ENCODE data around the gene FAM20C. TPM values are rescaled to one million over a fixed set of nuclear protein-coding genes. Genes with fewer than 3 reads are reported as not detected.
"Not testable (repeated sequence)": the region's sequence is repeated elsewhere in the genome, so short reads cannot be mapped to it uniquely, and the experiment has no call there.

The FAM20C gene
- total RNA-seq, 2 donors from 2014 or later: 1.4 to 2.8 TPM

DNA sequence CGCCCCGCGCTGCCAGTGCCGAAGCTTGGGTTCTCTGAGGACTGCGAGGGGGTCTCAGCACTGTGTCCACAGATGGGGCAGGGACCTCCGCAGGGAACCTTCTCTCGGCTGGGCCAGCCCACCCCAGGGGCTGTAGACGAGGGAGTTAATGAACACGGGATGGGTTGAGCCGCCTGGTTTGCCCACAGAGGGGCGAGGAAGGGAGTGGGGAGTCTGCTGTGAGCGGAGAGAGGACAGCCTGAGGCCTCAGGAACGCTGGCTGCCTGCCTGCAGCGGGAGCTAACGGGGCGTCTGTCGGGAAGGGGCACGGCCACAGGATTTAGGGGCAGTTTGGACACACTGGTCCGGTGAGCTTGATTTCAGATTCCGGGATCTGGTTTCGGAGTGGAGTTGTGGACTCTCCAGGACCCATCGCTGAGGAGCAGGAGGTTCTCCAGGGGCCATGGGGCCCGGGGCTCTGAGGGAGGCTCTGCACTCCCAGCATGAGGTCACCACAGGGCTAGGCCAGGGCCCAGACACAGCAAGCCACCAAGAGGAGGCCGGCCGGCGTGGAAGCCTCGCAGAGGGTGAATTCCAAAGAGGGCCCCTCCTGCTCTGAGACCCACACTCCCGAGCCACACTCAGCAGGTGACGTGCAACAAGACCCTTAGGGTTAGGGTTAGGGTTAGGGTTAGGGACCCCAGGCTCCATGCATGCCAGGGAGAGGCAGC is 19.0 kb upstream of the FAM20C start:
- no peaks in the 10 kb centered on the region for H3K9me3 ChIP-seq (ENCODE audit: control insufficient read depth, low read length, poor library complexity, severe bottlenecking)
- ATAC-seq (no peak), DNase-seq (no peak)
- peaks cover 5% of the 10 kb centered on the region for H3K36me3 Mint-ChIP-seq (ENCODE audit: low read depth)
- no peaks in the 10 kb centered on the region for H3K4me1 Mint-ChIP-seq
- no peak overlapping the region for H3K4me3 Mint-ChIP-seq
- peaks cover 25% of the 10 kb centered on the region for H3K27me3 Mint-ChIP-seq
- no peak overlapping the region for H3K27ac Mint-ChIP-seq

DNA sequence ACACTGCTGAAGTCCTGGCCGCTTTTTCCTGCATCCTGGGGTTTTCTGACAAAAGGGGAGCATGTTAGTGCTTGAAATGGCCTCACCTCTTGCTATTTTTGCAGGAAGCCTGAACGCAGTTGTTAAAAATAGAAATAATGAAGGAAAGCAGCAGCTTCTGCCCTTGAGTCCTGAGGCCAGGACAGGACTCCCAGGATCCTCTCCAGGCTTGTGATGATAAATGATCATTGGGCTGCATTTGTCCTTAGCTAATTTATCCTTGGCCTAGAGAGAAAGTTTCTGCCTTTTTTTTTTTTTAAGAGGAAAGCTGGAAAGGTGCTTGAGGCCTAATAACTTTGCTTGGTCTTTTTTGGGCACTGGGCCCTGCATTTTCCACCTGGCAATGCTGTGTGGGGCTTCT is 17.7 kb upstream of the FAM20C start:
- Mint-ChIP-seq H3K36me3 (ENCODE audit: low read depth) (peaks cover 5% of the 10 kb centered on the region), H3K4me1 (no peaks in the 10 kb centered on the region), H3K4me3 (no peak overlapping the region), H3K27me3 (peaks cover 28% of the 10 kb centered on the region), H3K27ac (no peak overlapping the region)
- DNase-seq (no peak), ATAC-seq (no peak)
- H3K9me3 ChIP-seq (ENCODE audit: control insufficient read depth, low read length, poor library complexity, severe bottlenecking): no peaks in the 10 kb centered on the region

DNA sequence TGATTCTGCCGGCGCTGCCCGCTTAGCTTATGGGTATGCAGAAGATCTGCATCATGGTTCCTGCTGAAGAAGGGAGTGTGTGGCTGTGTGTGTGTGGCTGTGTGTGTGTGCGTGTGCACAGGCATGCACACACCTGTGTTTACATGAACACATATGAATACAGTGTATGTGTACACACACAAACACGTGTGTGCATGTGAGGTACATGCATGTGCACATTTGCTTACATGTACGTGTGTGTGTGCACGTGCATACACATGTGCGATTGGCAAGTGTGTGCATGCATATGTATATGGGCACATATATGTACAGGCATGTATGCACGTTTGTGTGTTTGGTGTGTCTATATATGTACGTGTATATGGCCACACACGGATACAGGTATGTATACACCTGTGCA is 16.4 kb upstream of the FAM20C start:
- no peaks in the 10 kb centered on the region for H3K4me1 Mint-ChIP-seq
- H3K27ac Mint-ChIP-seq: no peak overlapping the region
- no peak for ATAC-seq
- no peak for DNase-seq
- no peaks in the 10 kb centered on the region for H3K36me3 Mint-ChIP-seq (ENCODE audit: low read depth)
- peaks cover 15% of the 10 kb centered on the region for H3K27me3 Mint-ChIP-seq
- no peak overlapping the region for H3K4me3 Mint-ChIP-seq
- H3K9me3 ChIP-seq (ENCODE audit: control insufficient read depth, low read length, poor library complexity, severe bottlenecking): no peaks in the 10 kb centered on the region

DNA sequence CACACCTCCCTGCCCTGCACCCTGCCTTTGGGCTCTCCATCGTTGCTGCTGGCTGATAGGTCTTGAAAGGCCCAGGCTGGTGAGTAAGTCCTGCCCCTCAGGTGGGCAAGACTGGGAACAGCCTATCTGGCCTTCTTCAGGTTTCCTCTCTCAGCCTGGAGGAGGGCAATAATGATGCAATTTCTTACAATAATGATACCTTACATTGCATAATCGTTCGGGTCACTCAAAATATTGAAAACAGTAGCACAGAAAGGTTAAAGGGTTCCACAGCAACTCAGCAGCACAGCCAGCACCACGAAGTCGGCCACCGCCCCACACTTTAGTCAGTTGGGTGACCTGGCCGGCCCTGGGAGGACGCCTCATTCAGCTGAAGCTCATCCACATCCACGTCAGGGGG is 16.0 kb upstream of the FAM20C start:
- H3K9me3 ChIP-seq (ENCODE audit: control insufficient read depth, low read length, poor library complexity, severe bottlenecking): no peaks in the 10 kb centered on the region
- Mint-ChIP-seq H3K36me3 (ENCODE audit: low read depth) (no peaks in the 10 kb centered on the region), H3K4me1 (no peaks in the 10 kb centered on the region), H3K27me3 (peaks cover 15% of the 10 kb centered on the region), H3K4me3 (no peak overlapping the region), H3K27ac (no peak overlapping the region)
- DNase-seq (no peak), ATAC-seq (no peak)

DNA sequence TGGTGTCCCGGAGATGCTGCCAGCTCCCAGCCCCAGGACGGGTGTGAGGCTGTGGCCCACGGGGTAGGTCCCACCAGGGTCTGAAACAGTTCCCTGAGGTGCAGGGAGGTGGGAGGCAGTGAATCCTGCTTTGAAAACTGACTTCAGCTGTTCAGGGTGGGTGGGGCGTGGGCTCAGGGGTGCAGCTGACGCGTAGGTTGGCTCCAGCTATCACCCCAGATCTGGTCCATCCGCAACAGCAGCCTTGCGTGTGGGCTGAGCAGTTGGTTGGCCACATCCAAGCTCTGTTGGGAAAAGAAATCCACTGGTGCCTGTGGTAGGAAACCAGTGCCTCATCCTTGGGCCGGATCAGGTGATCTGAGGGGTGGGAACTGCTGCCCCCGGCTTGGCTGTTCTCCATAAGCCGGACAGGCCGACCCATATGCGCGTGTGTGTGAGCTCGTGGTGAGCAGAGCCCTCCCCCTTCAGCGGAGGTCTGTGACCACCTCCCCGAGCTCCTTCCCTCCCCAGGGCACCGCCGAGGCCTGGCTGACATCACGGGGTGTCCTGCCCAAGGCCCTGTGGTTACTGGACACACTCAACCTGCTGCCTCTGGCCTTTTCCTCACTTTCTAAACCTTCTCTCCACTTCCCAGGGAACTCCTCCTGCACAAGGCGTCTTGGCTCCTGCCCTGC is 15.4 kb upstream of the FAM20C start:
- H3K9me3 ChIP-seq (ENCODE audit: control insufficient read depth, low read length, poor library complexity, severe bottlenecking): no peaks in the 10 kb centered on the region
- Mint-ChIP-seq H3K4me1 (no peaks in the 10 kb centered on the region), H3K27me3 (peaks cover 12% of the 10 kb centered on the region), H3K36me3 (ENCODE audit: low read depth) (no peaks in the 10 kb centered on the region), H3K4me3 (no peak overlapping the region), H3K27ac (no peak overlapping the region)
- no peak for ATAC-seq
- DNase-seq: no peak

DNA sequence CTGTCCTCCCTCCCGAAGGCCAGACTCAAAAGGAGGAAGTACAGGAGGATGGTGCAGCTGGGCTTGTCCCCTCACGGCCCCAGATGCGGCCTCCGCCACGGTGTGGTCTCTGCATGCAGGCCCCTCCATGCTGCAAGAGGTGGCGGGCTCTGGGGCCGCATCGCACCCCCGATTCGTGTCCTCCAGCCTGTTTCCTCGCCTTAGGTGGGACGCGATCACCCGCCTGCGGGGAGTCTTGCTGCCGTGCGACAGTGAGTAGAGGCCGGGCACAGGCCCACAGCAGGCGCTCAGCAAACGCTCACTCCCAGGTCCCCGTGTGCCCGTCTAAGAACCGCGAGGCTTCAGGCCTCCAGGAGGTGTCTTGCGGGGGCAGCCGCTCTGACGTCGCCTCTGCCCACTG is 13.9 kb upstream of the FAM20C start:
- H3K4me3 Mint-ChIP-seq: no peak overlapping the region
- no peak overlapping the region for H3K27ac Mint-ChIP-seq
- no peaks in the 10 kb centered on the region for H3K9me3 ChIP-seq (ENCODE audit: control insufficient read depth, low read length, poor library complexity, severe bottlenecking)
- H3K4me1 Mint-ChIP-seq: no peaks in the 10 kb centered on the region
- peaks cover 9% of the 10 kb centered on the region for H3K27me3 Mint-ChIP-seq
- ATAC-seq: no peak
- no peak for DNase-seq
- H3K36me3 Mint-ChIP-seq (ENCODE audit: low read depth): no peaks in the 10 kb centered on the region

DNA sequence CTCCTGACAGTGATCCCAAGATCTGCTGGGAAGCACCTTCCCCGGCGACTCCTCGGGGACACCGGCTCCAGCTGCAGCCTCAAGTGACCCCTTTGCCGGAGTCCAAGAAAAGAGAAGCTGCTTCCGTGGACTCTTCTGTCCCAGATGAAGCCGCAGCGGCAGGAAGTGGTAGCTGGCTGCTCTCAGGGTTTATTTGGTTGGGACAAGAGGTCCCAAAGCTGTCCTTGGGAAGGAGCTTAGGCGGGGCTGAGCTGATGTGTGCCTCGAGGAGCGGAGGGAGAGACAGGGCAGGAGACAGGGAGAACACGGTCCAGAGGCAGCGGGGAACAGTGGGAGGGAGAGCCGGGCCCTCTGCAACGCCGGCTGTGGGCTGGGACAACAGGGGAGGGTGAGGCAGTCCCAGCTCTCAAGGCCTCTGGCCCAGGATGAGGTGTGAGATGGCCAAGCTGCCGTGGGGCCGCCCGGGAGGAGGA is 13.1 kb upstream of the FAM20C start:
- H3K4me1 Mint-ChIP-seq: no peaks in the 10 kb centered on the region
- H3K36me3 Mint-ChIP-seq (ENCODE audit: low read depth): no peaks in the 10 kb centered on the region
- no peak overlapping the region for H3K27ac Mint-ChIP-seq

DNA sequence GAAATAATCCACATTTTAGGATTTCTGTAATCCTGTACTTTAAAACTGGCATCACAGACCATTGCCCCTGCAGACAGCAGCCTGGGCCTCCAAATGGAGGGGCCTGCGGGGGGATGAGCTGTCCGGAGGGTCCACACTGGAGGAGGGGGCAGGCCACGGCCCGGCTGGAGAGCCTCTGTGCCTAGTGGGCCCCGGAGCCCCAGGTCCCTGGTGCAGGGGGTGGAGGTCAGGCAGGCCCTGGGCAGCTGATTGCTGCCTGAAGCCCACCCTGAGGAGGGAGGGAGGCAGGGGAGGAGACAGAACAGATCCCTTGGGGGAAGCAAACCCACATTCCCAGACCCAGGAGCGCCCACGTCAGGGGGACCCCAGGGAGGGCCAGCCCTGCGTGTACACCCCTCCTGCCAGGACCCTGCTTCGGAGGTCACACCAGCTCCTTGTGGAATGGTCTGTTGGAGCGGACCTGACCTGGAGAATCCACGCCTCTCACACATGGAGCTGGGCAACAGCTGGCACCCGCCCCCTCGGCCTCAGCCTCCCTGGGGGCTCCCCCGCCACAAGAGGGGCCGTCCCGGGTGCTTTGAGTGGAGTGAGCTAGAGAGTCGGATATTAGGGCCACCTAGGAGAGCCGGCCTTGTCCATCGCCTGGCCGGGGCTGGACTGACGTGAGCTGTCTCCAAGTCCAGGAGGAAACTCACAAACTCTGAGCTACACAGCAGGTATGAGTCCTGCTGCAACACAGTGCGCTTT is 12.2 kb upstream of the FAM20C start:
- Mint-ChIP-seq H3K27me3 (peaks cover 13% of the 10 kb centered on the region), H3K27ac (no peak overlapping the region), H3K4me1 (no peaks in the 10 kb centered on the region), H3K4me3 (no peak overlapping the region), H3K36me3 (ENCODE audit: low read depth) (no peaks in the 10 kb centered on the region)
- ATAC-seq (no peak), DNase-seq (no peak)
- H3K9me3 ChIP-seq (ENCODE audit: control insufficient read depth, low read length, poor library complexity, severe bottlenecking): no peaks in the 10 kb centered on the region

More for the DNA sequence above, 13.1 kb upstream of the FAM20C start:
- no peaks in the 10 kb centered on the region for H3K9me3 ChIP-seq (ENCODE audit: control insufficient read depth, low read length, poor library complexity, severe bottlenecking)
- H3K27me3 Mint-ChIP-seq: peaks cover 13% of the 10 kb centered on the region
- DNase-seq (no peak), ATAC-seq (no peak)
- H3K4me3 Mint-ChIP-seq: no peak overlapping the region

DNA sequence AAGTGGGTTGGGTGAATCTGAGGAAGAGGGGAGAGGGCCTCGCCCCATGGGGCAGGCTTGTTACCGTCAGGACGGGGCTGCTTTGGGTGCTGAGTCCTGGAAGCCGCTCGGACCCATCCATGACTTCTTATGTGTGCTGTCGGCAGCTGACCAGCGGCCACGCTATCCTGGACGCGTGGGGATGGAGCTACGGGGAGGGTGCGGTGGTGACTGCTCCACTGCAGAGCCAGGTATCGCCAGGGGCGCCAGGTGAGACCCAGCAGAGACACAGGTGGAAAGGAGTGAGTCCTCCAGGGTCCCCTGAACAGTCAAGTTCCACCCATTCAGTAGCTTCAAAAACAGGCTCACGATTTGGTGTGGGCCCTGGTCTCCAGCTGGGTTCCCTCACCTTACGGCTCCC is 10.6 kb upstream of the FAM20C start:
- no peaks in the 10 kb centered on the region for H3K9me3 ChIP-seq (ENCODE audit: control insufficient read depth, low read length, poor library complexity, severe bottlenecking)
- no peaks in the 10 kb centered on the region for H3K36me3 Mint-ChIP-seq (ENCODE audit: low read depth)
- H3K27ac Mint-ChIP-seq: no peak overlapping the region
- no peak for DNase-seq
- peaks cover 13% of the 10 kb centered on the region for H3K27me3 Mint-ChIP-seq
- no peaks in the 10 kb centered on the region for H3K4me1 Mint-ChIP-seq
- ATAC-seq: no peak
- H3K4me3 Mint-ChIP-seq: no peak overlapping the region

DNA sequence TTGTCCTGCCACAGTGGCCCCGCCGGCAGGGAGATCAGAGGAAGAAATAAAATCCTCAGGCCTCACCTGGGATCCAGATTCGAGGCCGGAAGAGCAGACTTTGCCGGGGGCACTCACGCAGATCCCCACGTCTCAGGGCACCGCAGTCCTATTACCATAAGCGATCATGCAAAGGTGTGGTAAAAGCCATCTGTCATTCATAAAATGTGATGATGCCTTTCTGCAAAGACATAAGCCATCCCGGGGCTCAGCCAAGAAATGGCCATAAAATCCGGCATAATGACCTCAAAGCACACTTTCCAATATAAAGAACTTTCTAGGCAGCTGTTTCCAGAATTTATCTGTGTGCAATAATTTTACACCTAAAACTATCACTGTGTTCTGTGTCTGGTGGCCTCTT is 9.9 kb upstream of the FAM20C start:
- not testable (repeated sequence) for H3K4me1 Mint-ChIP-seq; H3K36me3 Mint-ChIP-seq (ENCODE audit: low read depth); H3K9me3 ChIP-seq (ENCODE audit: control insufficient read depth, low read length, poor library complexity, severe bottlenecking); ATAC-seq; DNase-seq; H3K4me3 Mint-ChIP-seq; H3K27ac Mint-ChIP-seq
- H3K27me3 Mint-ChIP-seq: peaks cover 17% of the 10 kb centered on the region

DNA sequence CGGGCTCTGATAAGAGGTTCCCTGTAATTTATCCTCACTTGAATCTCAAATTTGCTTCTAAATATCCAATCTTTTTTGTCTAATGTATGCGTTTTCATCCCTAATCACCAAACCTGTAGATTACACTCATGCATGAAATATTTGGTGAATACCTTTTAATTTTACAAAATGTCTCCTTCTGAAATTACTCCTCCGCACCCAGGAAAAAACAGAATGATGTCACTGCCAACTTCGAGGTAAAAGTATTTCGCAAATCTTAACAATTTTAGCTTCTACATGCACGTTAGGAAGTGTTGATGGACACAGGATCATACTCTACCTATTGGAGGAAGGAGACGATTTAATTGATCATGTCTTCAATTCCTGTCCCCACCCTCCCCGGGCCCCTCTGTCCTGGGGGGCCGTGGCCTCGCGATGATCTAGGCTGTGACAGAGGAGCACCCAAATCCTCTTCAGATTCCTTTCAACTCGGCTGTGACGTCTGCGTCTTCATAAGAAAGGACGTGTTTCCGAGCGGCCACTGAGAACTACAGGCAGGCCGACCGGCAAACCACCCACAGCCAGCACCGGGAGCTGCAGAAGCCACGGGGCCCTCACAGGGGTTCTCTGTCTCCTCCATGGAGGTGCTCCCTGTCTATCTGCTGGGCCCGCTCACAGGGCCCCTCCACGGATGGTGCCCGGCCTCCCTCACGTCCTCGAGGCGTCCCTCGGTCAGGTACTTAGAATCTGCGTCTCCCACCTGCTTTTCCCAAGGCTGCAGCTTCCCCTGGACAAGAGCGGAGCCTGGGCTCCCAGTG is 8.7 kb upstream of the FAM20C start:
- no peak overlapping the region for H3K27ac Mint-ChIP-seq
- H3K9me3 ChIP-seq (ENCODE audit: control insufficient read depth, low read length, poor library complexity, severe bottlenecking): no peaks in the 10 kb centered on the region
- no peaks in the 10 kb centered on the region for H3K4me1 Mint-ChIP-seq
- no peak overlapping the region for H3K4me3 Mint-ChIP-seq
- no peaks in the 10 kb centered on the region for H3K36me3 Mint-ChIP-seq (ENCODE audit: low read depth)
- DNase-seq: no peak
- no peak for ATAC-seq
- peaks cover 21% of the 10 kb centered on the region for H3K27me3 Mint-ChIP-seq

DNA sequence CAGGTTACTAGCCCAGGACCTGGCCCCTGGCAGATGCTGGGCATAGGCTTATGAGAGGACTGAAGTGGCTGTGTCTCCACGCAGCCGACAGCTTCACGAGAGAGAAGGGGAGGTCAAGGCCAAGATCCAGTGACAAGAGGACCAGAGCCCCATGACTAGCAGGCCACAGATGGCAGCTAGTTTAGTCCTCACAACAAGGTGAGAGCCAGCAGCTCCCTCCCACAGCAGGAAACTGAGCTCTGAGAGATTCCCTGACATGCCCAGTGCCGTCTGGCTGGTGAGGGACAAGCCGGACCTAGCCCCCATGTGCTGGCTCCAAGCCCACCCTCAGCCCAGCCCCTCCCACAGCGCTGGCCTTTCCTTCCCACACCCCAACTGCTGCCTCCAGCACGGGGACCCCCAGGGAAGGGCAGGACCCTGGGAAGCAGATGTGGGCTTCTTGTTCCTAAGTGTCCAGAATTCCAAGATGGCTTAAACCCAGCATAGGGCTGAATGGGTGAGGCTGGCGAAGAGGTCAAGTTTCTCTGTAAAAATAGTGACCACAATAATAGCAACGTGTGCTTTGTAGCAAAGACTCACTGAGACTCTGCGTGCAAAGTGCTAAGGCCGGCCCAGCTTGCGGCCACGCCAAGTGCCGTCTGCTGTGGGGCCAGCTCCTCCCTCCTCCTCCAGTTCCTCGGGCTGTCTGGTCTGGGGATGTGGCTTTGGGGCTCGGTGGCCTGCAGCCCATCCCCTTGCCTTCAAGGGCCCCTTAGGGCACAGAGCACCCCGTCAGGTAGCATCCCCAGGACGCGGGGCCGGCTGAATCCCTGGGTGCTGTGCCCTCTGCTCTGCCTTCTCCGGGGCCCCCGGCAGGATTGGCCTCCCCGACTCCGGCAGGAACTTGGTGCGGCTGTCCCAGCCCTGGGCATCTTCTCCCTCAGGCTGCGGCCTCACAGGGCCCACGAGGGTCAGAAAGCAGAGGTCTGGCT is 7.8 kb upstream of the FAM20C start:
- H3K4me1 Mint-ChIP-seq: peaks cover 2% of the 10 kb centered on the region
- peaks cover 24% of the 10 kb centered on the region for H3K27me3 Mint-ChIP-seq
- H3K36me3 Mint-ChIP-seq (ENCODE audit: low read depth): peaks cover 3% of the 10 kb centered on the region
- no peaks in the 10 kb centered on the region for H3K9me3 ChIP-seq (ENCODE audit: control insufficient read depth, low read length, poor library complexity, severe bottlenecking)
- no peak overlapping the region for H3K4me3 Mint-ChIP-seq
- DNase-seq: no peak
- ATAC-seq: no peak
- H3K27ac Mint-ChIP-seq: no peak overlapping the region

Measured in T-helper 17 cell (primary cell).